Neural cell (in vitro differentiated cells): ENCODE results near the gene CIITA. TPM values are rescaled to one million over a fixed set of nuclear protein-coding genes. Genes with fewer than 3 reads are reported as not detected.
A peak's percentile ranks its signal among the peaks of the same experiment; 100 is the strongest.

Experiments
- H2AFZ ChIP-seq: fragments of 200-600, 300-800 bp; sonication (generic), shearing (Covaris generic); 2 replicates; pipeline ENCODE4 v1.6.0; 2014; ENCODE audit warnings: low read depth, mild to moderate bottlenecking, antibody characterized with exemption, low read length, moderate library complexity
- H3F3A ChIP-seq: fragments of 200-600 bp; shearing (Covaris generic); 2 replicates; pipeline ENCODE4 v1.6.1; 2016; ENCODE audit warnings: mild to moderate bottlenecking, moderate library complexity, mixed read lengths, antibody characterized with exemption, low read length; ENCODE audit not compliant: insufficient read depth, poor library complexity, severe bottlenecking
- H3K27ac ChIP-seq: fragments of 200-600, 300-800 bp; sonication (generic), shearing (Covaris generic); 2 replicates; pipeline ENCODE4 v1.5.1; 2014; ENCODE audit warnings: mild to moderate bottlenecking, low read length, moderate library complexity
- H3K27me3 ChIP-seq: fragments of 300-800, 200-600 bp; sonication (generic), shearing (Covaris generic); 2 replicates; pipeline ENCODE4 v1.6.0; 2014; ENCODE audit warnings: mild to moderate bottlenecking, low read depth, low read length, moderate library complexity; ENCODE audit not compliant: insufficient read depth
- H3K36me3 ChIP-seq: fragments of 300-800, 200-600 bp; sonication (generic), shearing (Covaris generic); 2 replicates; pipeline ENCODE4 v1.5.1; 2014; ENCODE audit warnings: mild to moderate bottlenecking, antibody characterized with exemption, low read length, moderate library complexity; ENCODE audit not compliant: insufficient read depth
- H3K4me2 ChIP-seq: fragments of 300-800, 200-600 bp; sonication (generic), shearing (Covaris generic); 2 replicates; pipeline ENCODE4 v1.6.0; 2014; ENCODE audit warnings: mild to moderate bottlenecking, low read length
- H3K4me3 ChIP-seq: fragments of 300-800, 200-600 bp; sonication (generic), shearing (Covaris generic); 2 replicates; pipeline ENCODE4 v1.5.1; 2014; ENCODE audit warnings: mild to moderate bottlenecking, low read length, moderate library complexity
- H3K79me2 ChIP-seq: fragments of 200-600 bp; shearing (Covaris generic); replicated peaks from 2 replicates; pipeline ENCODE4 v1.6.0; 2014; ENCODE audit warnings: mild to moderate bottlenecking, low read length, moderate library complexity; ENCODE audit not compliant: insufficient read depth
- H3K9ac ChIP-seq: fragments of 300-800, 200-600 bp; sonication (generic), shearing (Covaris generic); 2 replicates; pipeline ENCODE4 v1.6.1; 2016; ENCODE audit warnings: mild to moderate bottlenecking, low read length, mixed read lengths
- H3K9me2 ChIP-seq: fragments of 200-600 bp; shearing (Covaris generic); 2 replicates; pipeline ENCODE4 v1.6.1; 2016; ENCODE audit warnings: mild to moderate bottlenecking, low read length, mixed read lengths; ENCODE audit not compliant: insufficient read depth
- H3K9me3 ChIP-seq: fragments of 200-600, 300-800 bp; sonication (generic), shearing (Covaris generic); 2 replicates; pipeline ENCODE4 v1.6.1; 2016; ENCODE audit warnings: mild to moderate bottlenecking, mixed run types, low read length, moderate library complexity, mixed read lengths
- H4K20me1 ChIP-seq: fragments of 200-600 bp; shearing (Covaris generic); 2 replicates; pipeline ENCODE4 v1.6.1; 2016; ENCODE audit warnings: mild to moderate bottlenecking, mixed run types; ENCODE audit not compliant: insufficient read depth
- CTCF ChIP-seq: fragments of 450-650 bp; IDR thresholded peaks from 2 replicates; pipeline ENCODE4 v1.5.1; 2014; ENCODE audit warnings: antibody characterized with exemption, mild to moderate bottlenecking, moderate library complexity; ENCODE audit not compliant: poor library complexity, severe bottlenecking
- EP300 ChIP-seq: fragments of 450-650 bp; conservative IDR thresholded peaks from 2 replicates; pipeline ENCODE4 v1.6.1; 2014; ENCODE audit warnings: antibody characterized with exemption, mild to moderate bottlenecking, moderate library complexity; ENCODE audit not compliant: poor library complexity, severe bottlenecking
- EZH2 ChIP-seq: fragments of 200-600, 300-800 bp; shearing (Covaris generic), sonication (generic); IDR thresholded peaks from 2 replicates; pipeline ENCODE4 v1.6.1; 2014; ENCODE audit warnings: antibody characterized with exemption, low read length, borderline replicate concordance, mild to moderate bottlenecking; ENCODE audit not compliant: insufficient read depth, poor library complexity, severe bottlenecking
- MXI1 ChIP-seq: fragments of 450-650 bp; conservative IDR thresholded peaks from 2 replicates; pipeline ENCODE4 v1.6.1; 2014; ENCODE audit warnings: antibody characterized with exemption, mild to moderate bottlenecking; ENCODE audit not compliant: poor library complexity, severe bottlenecking
- POLR2AphosphoS5 ChIP-seq: IDR thresholded peaks from 2 replicates; pipeline ENCODE4 v1.6.1; 2012
- RAD21 ChIP-seq: fragments of 450-650 bp; conservative IDR thresholded peaks from 2 replicates; pipeline ENCODE4 v1.6.1; 2014; ENCODE audit warnings: antibody characterized with exemption, mild to moderate bottlenecking, moderate library complexity
- REST ChIP-seq: IDR thresholded peaks from 2 replicates; pipeline ENCODE4 v1.6.1; 2012; ENCODE audit warnings: borderline replicate concordance
- SMC3 ChIP-seq: fragments of 450-650 bp; conservative IDR thresholded peaks from 2 replicates; pipeline ENCODE4 v1.6.1; 2014; ENCODE audit warnings: antibody characterized with exemption, mild to moderate bottlenecking, moderate library complexity; ENCODE audit not compliant: poor library complexity
- TAF1 ChIP-seq: IDR thresholded peaks from 2 replicates; pipeline ENCODE4 v1.6.1; 2012; ENCODE audit warnings: low read depth
- polyA plus RNA-seq: library from polyadenylated mRNA; depleted of rRNA; stranded (reverse); fragments of >200 nt; gene quantifications from 2 replicates; pipeline ENCODE4 v1.2.3, GENCODE V29; 2014

The CIITA gene
- polyA plus RNA-seq, 1 donor from 2014 or later: not detected

GRCh38 chr16:10940501-10941079 lies 63.6 kb downstream of the CIITA start:
- TF ChIP-seq TAF1 (no peak), RAD21 (no peak)
- Histone ChIP-seq H3K36me3 (no peaks in the 10 kb centered on the region), H3K9me3 (no peaks in the 10 kb centered on the region), H3K27me3 (no peaks in the 10 kb centered on the region), H3K9ac (peak overlapping the region; percentile 63), H3K9me2 (no peaks in the 10 kb centered on the region), H2AFZ (no peak overlapping the region), H3K79me2 (peaks cover 18% of the 10 kb centered on the region), H3K4me3 (peak overlapping the region; percentile 77), H3K4me2 (peak overlapping the region; percentile 88), H3K27ac (no peak overlapping the region), H3F3A (no peaks in the 10 kb centered on the region), H4K20me1 (no peaks in the 10 kb centered on the region)

DNA sequence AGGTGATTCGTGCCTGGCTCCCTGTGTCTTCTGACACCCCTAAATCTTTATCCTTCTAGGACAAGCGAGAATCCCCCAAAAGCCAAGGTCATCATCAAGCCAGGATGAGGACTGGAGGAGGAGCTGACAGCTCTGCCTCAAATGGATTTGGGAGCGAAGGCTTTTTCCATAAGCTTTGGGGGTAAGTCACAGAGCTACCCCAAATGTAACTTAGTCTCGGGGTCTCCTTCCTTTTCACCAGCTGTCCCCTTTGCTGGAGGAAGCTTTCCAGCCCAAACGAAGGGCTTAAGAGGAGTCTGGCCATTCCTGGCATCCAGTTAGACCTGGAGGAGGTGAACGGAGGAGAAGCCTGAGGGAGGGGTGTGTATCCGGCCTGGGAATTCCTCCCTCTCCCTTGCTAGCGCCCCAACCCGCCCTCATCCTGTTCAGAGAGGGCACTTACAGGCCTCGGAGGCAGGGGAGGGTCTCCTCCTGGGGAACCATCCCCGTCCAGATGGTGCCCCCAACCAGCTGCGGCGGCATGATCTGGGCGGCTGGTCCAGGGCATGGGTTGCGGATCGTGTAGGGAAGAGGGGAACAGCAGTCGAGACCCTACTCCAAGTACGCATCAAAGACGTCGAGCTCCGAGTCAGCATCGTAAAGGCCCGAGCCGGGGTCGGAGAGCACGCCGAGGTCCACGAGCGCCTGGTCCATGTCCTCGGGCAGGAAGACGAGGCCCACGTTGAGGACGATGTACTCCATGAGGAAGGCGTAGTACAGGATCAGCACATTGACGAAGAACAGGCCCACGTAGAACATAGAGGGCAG lies 64.3 kb downstream of the CIITA start:
- peak overlapping the region; percentile 77 for H3K4me3 ChIP-seq
- H2AFZ ChIP-seq: no peak overlapping the region
- no peaks in the 10 kb centered on the region for H3F3A ChIP-seq
- no peaks in the 10 kb centered on the region for H3K27me3 ChIP-seq
- no peaks in the 10 kb centered on the region for H3K36me3 ChIP-seq
- peaks cover 26% of the 10 kb centered on the region for H3K79me2 ChIP-seq
- H3K9ac ChIP-seq: peak overlapping the region; percentile 63
- TF ChIP-seq REST (no peak), POLR2AphosphoS5 (no peak), CTCF (no peak), RAD21 (no peak), MXI1 (no peak), TAF1 (no peak), EZH2 (no peak), EP300 (no peak), SMC3 (no peak)
- H3K9me2 ChIP-seq: no peaks in the 10 kb centered on the region
- H3K4me2 ChIP-seq: peak overlapping the region; percentile 88
- H3K27ac ChIP-seq: no peak overlapping the region
- no peaks in the 10 kb centered on the region for H4K20me1 ChIP-seq
- no peaks in the 10 kb centered on the region for H3K9me3 ChIP-seq
